HG02884 (cell line): ENCODE results near the gene MYO5B.
A peak's percentile ranks its signal among the peaks of the same experiment; 100 is the strongest.
"Not testable (repeated sequence)": the region's sequence is repeated elsewhere in the genome, so short reads cannot be mapped to it uniquely, and the experiment has no call there.

ENCODE experiments used
- ATAC-seq: cut with Tn5 transposase; IDR thresholded peaks from one replicate; pipeline ENCODE4 v1.9.1; 2021; ENCODE audit warnings: mild to moderate bottlenecking, moderate library complexity; ENCODE audit not compliant: unreplicated experiment

Gene MYO5B

DNA sequence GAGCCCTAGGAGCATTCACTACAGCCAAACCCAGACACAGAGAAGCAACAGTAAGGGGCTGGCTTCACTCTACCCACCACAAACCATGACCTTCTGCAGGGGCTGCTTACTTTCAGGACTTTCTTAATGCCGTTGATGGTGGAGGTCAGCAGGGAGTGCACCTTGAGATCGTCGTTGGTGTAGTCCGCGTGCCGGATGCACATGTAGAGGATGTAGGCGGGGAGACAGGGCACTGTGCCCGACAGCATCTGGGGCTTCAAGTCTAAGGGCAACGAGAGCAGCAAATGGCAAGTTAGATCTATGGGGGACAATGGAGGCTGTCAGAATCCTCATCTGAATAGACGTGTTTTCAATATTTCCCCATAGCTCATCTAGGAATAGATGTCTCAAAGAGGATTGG lies 351.8 kb downstream of the MYO5B start:
- no peak for ATAC-seq

DNA sequence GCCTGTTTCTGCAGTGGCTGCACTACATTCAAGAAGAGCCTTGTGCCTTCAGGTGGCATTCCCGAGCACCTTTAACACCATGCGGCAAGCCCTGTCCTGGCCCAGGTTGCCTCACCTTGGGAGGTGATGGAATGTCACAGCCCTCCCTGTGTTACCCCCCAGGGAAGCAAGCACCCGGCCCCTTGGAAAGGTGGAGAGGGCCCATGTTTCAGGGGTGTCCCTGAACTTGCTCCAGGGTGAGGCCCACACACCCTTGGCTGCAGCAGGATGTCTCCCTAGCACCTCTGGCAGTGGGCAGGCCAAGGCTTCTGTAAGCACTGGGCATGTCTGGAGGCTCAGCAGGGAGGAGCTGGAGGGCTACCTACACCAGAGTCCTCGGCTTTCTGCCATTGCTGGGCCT lies 352.3 kb downstream of the MYO5B start:
- no peak for ATAC-seq

DNA sequence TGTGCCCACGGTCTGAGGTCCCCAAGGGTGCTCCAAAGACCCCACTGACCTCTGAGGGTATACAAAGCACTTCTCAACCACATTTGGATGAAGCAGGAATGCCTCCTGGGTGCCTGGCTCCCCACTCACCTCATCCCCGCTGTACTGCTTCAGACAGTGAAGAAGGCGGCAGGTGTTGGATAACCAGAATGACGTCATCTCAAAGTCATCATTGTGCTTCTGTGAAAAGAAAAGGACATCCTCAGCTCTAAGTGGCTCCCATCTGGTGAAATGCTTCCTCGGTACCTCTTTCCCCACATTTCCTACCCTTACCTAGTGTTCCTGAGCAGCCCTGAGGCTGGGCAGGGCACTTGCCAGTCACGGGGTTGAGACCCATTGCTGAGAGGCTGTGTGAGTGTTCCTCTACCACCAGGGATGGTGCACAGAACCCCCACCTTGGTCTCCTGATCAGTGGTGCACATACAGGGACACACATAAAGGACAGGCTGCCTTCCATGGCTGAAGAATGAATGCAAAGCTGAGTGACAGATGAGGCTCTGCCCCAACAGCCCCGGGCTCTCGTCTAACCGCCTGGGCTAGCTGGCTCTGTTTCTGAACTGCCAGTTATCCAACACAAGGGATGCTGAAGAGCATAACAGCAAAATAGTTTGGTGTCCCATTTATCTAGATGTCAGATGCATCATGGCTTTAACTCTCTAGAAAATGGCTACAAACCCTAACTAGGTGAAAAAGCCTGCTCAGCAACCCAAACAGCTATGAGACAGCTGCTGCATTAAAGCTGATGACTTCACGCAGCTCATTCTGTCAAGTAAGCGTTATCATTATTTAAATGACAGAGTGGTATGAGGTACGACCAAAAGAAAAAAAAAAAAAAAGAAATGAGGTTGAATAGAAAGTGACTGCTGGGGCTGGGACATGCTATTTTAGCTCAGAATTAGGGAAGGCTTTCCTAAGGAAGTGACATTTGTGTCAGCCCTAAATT lies 353.4 kb downstream of the MYO5B start:
- no peak for ATAC-seq

- ATAC-seq: no peak
Measured at GRCh38 chr18:49839012-49839411, 355.9 kb downstream of the MYO5B start.

- ATAC-seq: no peak
Measured at GRCh38 chr18:49838381-49838780, 356.6 kb downstream of the MYO5B start.

DNA sequence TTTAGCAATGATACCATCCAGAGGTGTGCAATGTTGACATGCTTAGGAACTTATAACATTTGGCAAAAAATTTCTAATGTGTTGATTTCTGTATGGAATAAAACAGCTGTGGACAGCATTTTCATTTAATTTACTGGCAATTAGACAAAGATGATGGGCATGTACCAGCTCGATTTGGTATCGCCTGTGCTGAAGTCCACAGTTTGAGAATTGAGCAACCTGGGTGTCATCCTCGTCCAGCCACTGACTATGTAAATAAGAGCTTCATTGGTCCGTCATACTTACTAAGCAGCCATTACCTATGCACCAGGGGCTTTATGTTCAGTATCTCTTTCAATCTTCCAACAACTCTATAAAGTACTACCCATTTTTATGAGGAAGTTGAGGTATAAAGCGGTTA lies 357.1 kb downstream of the MYO5B start:
- no peak for ATAC-seq

DNA sequence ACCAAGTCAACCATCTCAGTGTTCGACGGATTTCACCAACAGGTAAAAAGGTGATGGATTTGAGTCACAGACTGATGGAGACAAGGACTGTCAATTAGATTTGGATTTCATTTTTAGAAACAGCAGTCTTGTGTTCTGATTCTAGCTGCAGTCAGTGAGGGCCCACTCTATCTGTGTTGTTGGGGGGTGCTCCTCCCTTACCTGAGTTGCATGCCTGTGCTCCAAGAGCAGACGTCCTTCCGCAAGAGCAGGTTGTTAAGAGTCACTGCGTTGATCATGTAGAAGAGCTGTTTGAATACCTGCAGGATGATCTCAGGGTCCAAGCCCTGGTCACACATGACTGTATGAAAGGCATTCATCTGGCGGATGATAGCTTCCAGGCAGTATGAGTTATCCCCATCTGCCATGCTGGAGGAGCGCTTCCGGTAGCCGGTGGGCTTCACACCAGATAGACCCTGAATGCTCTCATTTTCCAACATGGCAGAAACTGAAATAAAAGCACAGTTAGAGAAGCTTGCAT lies 357.6 kb downstream of the MYO5B start:
- ATAC-seq: not testable (repeated sequence)

DNA sequence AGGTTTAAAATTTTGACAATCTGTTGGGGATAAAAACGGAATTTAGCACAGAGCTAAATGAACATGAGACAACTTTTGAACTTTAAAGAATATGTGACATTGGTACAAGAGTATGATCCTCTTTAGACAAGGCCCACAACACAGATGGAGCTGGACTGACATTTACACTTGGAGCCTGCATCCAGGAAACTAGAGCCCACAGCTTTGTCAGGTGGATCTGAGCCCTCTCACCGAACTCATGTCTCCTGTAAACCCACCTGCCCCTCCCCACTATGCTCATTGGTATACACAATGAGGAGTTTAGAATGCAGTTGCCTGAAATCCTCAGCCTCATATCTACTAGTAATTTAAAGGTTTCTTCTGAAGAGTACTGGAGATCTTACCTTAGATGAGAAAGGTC lies 359.5 kb downstream of the MYO5B start:
- no peak for ATAC-seq

DNA sequence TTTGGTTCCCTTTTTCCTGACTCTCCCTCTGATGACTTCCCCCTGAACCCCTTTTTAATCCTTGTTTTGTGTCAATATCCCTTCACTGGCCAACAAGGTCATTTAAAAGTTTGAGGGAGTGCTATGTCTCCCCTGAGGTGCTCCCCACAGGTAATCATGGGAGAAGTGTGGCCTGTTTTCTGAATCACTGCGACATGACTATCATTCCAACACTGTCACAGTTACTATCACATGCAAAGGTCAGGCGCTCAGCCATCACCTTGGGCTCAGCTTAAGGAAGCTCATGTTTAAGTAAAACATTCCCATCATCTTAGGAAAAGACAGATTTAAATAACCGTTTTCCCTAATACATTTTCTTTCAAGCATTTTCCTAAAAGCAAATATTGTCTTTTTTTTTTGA lies 360.7 kb downstream of the MYO5B start:
- ATAC-seq: no peak

- ATAC-seq: no peak
Measured at GRCh38 chr18:49833814-49834213, 361.1 kb downstream of the MYO5B start.

- ATAC-seq: no peak
Measured at GRCh38 chr18:49832221-49832647, 362.7 kb downstream of the MYO5B start.

DNA sequence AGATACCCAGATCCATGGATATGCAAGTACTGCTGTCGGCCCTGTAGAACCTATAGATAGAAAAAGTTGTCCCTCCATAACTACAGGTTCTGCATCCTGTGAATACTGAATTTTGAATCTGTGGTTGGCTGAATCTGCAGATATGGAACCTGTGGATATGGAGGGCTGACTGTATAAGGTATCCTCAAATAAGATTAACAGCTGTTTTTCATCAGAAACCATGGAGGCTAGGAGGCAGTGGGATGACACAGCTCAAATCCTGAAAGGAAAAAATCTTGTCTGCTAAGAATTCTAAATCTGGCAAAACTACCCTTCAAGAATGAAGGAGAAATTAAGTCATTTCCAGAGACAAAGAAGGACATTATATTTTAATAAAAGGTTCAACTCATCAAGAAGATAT lies 367.0 kb downstream of the MYO5B start:
- no peak for ATAC-seq

DNA sequence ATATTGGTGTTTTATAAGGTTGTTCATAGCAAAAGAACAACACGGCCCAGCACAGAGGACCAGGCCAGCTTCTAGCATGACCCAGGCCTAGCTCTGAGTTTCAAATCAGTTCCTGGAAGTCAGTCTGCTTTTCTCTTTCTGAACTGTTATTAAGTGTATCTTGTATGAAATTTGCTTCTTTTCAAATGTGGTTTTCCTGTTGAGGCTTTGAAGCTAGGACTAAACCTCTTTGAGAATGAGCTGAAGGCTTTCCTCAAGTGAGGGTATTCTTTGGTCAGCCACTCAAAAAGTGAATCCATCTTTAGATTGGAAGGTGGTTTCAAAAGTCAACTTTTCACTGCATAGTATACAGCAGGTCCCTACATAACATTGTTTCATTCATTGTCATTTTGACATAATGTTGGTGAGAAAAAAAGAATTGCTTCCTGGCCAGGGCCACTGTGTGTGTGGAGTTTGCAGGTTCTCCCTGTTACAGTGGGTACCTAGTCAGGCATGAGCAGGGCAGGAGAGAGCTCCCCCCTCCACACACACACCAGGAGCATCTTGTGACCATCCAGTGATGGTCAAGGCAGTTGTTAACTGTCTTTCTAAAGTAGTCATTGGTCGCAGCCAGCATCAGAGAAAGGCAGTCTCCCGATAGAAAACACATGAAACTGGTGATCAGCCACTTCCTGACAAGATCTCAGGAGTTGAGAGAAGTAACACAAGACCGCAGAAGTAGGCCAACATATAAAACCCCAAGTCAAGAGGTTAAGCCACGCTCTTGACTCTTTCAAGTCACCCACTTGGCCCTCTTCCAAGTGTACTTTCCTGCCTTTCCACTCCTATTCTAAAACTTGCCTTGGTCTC lies 374.9 kb downstream of the MYO5B start:
- peak; percentile 55 for ATAC-seq

GRCh38 chr18:49819071-49819662 lies 375.8 kb downstream of the MYO5B start:
- no peak for ATAC-seq

GRCh38 chr18:49817947-49818346 lies 377.0 kb downstream of the MYO5B start:
- ATAC-seq: no peak

DNA sequence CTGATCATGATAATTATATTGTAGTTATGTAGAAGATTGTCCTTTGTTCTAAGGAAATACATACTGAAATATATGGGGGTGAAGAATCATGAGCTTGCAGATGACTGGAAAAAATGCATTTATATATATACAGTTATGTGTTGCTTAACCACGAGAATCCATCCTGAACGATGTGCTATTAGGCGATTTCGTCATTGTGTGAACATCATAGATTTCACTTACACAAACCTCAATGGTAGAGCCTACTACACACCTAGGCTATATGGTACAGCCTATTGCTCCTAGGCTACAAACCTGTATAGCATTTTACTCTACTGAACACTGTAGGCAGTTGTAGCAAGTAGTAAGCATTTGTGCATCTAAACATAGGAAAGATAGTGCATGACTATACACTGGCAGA lies 379.0 kb downstream of the MYO5B start:
- no peak for ATAC-seq

DNA sequence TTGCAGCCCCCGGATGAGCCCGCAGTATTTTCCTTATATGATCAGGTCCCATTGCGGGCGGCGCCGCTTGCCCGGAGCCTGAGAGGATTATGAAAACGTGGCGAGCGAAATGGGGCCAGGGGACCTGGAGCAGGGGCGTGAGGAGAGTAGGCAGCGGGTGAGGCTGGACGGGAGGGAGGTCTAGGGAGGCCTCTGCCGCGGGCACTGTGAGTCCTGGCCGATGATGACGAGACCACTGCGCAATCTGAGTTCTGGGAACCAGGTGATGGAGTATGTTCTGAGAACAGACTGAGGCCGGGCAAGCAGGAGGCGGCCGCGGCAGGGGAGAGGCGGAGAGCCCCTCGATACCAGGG lies 380.8 kb downstream of the MYO5B start:
- peak; percentile 32 for ATAC-seq

GRCh38 chr18:49813319-49814146 lies 381.4 kb downstream of the MYO5B start, which contains the start of gene ACAA2:
Gene ACAA2 (minus strand): TSS chr18:49813533. CDS start chr18:49813484, 49 bp downstream.
- ATAC-seq: peak; percentile 71

GRCh38 chr18:49813069-49813318 lies 382.0 kb downstream of the MYO5B start:
- peak; percentile 28 for ATAC-seq

DNA sequence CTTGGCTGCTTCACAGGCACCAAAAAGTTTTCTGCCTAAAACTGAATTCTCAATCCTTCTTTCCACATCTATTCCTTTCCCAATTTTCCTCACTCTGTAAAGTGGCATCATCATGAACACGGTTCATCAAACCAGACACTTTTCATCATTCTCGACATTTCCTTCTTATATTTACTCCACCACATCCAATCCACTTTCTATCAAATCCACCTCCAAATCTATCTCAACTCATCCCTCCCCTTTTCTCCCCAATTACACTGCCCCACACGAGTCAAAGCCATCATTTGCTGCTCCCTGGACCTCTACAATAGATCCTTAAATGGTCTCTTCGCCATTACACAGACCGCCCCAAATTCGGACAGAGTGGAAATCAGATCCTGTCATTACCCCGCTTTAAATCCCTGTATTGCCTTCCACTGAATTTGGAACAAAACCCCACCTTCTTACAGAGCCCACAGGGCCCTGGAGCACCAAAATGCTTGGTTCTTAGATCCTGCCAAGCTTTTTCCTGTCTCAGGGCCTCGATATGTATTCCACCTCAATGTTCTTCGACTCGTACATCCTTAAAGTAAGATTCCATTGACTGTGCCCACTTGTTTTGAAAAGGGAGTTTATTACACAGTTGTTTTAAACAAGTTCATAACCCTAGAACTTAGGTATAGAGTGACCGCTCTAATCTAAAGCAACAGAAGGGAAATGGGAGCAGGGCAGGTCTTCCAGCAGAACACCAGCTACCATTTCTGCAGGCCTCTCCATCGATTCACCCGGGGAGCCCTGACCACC lies 382.5 kb downstream of the MYO5B start:
- ATAC-seq: no peak
